HepG2 (cell line): ENCODE measurements around the gene BCL2L2. TPM values are rescaled to one million over a fixed set of nuclear protein-coding genes. Genes with fewer than 3 reads are reported as not detected.

Source experiments
- ADNP ChIP-seq: sonication (generic); formaldehyde crosslinking; IDR thresholded peaks from 2 replicates; pipeline ENCODE4 v1.4.0; 2020; ENCODE audit warnings: missing genetic modification reagents
- CHD4 ChIP-seq: fragments of 200-600 bp; sonication (generic); IDR thresholded peaks from 2 replicates; pipeline ENCODE4 v1.7.0; 2017; ENCODE audit warnings: mild to moderate bottlenecking, low read length, borderline replicate concordance
- HNF4G ChIP-seq, 2 experiments: sonication (generic) in 1 of 2; formaldehyde crosslinking in 1 of 2; IDR thresholded peaks; 2 replicates each; pipeline versions ENCODE4 v1.4.0 to v1.6.1; 2011 to 2020; ENCODE audit warnings: borderline replicate concordance in 2 of 2, low read depth in 2 of 2, mild to moderate bottlenecking in 2 of 2, low read length in 1 of 2, missing genetic modification reagents in 1 of 2, moderate library complexity in 1 of 2
- NCOA2 ChIP-seq: sonication (generic); formaldehyde crosslinking; IDR thresholded peaks from 2 replicates; pipeline ENCODE4 v1.8.0; 2022; ENCODE audit warnings: inconsistent platforms
- NR2C2 ChIP-seq: sonication (generic); formaldehyde crosslinking; IDR thresholded peaks from 2 replicates; pipeline ENCODE4 v1.4.0; 2020; ENCODE audit warnings: missing genetic modification reagents, mild to moderate bottlenecking, moderate library complexity, borderline replicate concordance
- PHF5A ChIP-seq: IDR thresholded peaks from one replicate; pipeline ENCODE4 v1.6.1; 2018; ENCODE audit warnings: low read depth, missing genetic modification reagents; ENCODE audit not compliant: unreplicated experiment
- SRSF1 ChIP-seq: fragments of 200-400 bp; formaldehyde crosslinking; optimal IDR thresholded peaks from 2 replicates; pipeline ENCODE3; 2017; ENCODE audit warnings: mild to moderate bottlenecking, low read depth, low read length, moderate library complexity
- TOE1 ChIP-seq: sonication (generic); formaldehyde crosslinking; IDR thresholded peaks from 2 replicates; pipeline ENCODE4 v1.4.0; 2020; ENCODE audit warnings: mild to moderate bottlenecking, missing genetic modification reagents
- ZNF30 ChIP-seq: sonication (generic); formaldehyde crosslinking; IDR thresholded peaks from 2 replicates; pipeline ENCODE4 v1.5.0; 2020; ENCODE audit warnings: mild to moderate bottlenecking, missing genetic modification reagents
- ZNF546 ChIP-seq: sonication (generic); formaldehyde crosslinking; conservative IDR thresholded peaks from 2 replicates; pipeline ENCODE4 v1.8.1; 2023; ENCODE audit warnings: mild to moderate bottlenecking, missing genetic modification reagents
- ZNF7 ChIP-seq: IDR thresholded peaks from 2 replicates; pipeline ENCODE4 v1.6.1; 2016; ENCODE audit warnings: missing biosample characterization, missing genetic modification reagents
- polyA plus RNA-seq, 8 experiments: library from polyadenylated mRNA; depleted of rRNA in 3 of 8; stranded (reverse) in 7 of 8; unstranded in 1 of 8; fragments of >200 nt; fragmentation: Illumina TruSeq in 4 of 8; extraction: Trizol in 4 of 8; gene quantifications; 2 replicates each; pipeline versions ENCODE4 v1.2.1 to v1.2.3, GENCODE V29; 2011 to 2016; ENCODE audit warnings: low read depth in 4 of 8, missing spikeins in 1 of 8, mixed read lengths in 1 of 8; ENCODE audit not compliant: insufficient read depth in 1 of 8
- total RNA-seq, 5 experiments: library from RNA; depleted of rRNA; stranded (reverse); fragments of >200 nt; fragmentation: Illumina TruSeq; extraction: Trizol; gene quantifications; 2 replicates each; pipeline ENCODE4 v1.2.3, GENCODE V29; 2016; ENCODE audit warnings: low read depth in 1 of 5
- TF ChIP-seq, protein P1 (sequence below): sonication (generic); formaldehyde crosslinking; IDR thresholded peaks from 2 replicates; pipeline ENCODE4 v1.8.1; 2023; ENCODE audit warnings: missing genetic modification reagents, mild to moderate bottlenecking, borderline replicate concordance
- TF ChIP-seq, protein P2 (sequence below): sonication (generic); formaldehyde crosslinking; IDR thresholded peaks from 2 replicates; pipeline ENCODE4 v1.4.0; 2020; ENCODE audit warnings: missing genetic modification reagents, borderline replicate concordance
- TF ChIP-seq, protein P3 (sequence below): sonication (generic); formaldehyde crosslinking; IDR thresholded peaks from 2 replicates; pipeline ENCODE4 v1.8.0; 2022; ENCODE audit warnings: mild to moderate bottlenecking, missing genetic modification reagents, borderline replicate concordance
- TF ChIP-seq, protein P4 (sequence below): sonication (generic); formaldehyde crosslinking; IDR thresholded peaks from 2 replicates; pipeline ENCODE4 v1.5.0; 2020; ENCODE audit warnings: mild to moderate bottlenecking, missing genetic modification reagents, borderline replicate concordance
- TF ChIP-seq, protein P5 (sequence below): sonication (generic); formaldehyde crosslinking; IDR thresholded peaks from 2 replicates; pipeline ENCODE4 v1.4.0; 2020; ENCODE audit warnings: missing genetic modification reagents

Gene BCL2L2
- total and polyA plus RNA-seq, 2 of the 13 experiments (the other 11 are each of a cell fraction or from before 2014, with no cell fraction given): 28.1 to 49.8 TPM

DNA sequence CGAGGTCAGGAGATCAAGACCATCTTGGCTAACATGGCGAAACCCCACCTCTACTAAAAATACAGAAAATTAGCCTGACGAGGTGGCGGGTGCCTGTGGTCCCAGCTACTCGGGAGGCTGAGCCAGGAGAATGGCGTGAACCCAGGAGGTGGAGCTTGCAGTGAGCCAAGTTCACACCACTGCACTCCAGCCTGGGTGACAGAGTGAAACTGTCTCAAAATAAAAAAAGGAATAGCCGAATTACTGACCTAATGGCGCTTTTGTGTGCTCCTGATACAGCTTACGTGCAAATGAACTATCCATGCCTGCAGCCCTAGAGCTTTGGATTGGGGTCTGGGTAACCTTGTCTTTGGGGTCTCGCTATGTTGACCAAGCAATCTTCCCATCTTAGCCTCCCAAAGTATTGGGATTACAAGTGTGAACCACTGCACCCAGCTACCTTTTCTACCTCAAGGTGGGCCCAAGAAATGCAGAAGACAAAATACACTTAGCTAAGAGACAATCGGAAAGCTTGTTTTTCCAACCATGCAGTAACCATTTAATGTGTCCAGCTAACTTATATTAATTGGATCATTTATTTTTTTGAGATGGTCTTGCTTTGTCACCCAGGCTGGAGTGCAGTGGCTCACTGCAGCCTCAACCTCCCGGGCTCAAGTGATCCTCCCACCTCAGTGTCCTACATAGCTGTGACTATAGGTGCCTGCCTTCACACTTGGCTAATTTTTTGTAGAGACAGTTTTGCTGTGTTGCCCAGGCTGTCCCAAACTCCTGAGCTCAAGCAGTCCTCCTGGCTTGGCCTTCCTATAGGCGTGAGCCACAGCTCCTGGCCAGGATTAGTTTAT is 20.1 kb downstream of the BCL2L2 start (continued):
- TF ChIP-seq, protein P1, sequence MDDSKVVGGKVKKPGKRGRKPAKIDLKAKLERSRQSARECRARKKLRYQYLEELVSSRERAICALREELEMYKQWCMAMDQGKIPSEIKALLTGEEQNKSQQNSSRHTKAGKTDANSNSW (CRISPR knock-in tag): no peak
- TF ChIP-seq ADNP (CRISPR knock-in tag): no peak
- peak; percentile 15; the same call in 1 of the 2 replicates for TF ChIP-seq NCOA2
- peak; percentile 42 for TF ChIP-seq PHF5A (CRISPR knock-in tag)
- TF ChIP-seq, protein P2, sequence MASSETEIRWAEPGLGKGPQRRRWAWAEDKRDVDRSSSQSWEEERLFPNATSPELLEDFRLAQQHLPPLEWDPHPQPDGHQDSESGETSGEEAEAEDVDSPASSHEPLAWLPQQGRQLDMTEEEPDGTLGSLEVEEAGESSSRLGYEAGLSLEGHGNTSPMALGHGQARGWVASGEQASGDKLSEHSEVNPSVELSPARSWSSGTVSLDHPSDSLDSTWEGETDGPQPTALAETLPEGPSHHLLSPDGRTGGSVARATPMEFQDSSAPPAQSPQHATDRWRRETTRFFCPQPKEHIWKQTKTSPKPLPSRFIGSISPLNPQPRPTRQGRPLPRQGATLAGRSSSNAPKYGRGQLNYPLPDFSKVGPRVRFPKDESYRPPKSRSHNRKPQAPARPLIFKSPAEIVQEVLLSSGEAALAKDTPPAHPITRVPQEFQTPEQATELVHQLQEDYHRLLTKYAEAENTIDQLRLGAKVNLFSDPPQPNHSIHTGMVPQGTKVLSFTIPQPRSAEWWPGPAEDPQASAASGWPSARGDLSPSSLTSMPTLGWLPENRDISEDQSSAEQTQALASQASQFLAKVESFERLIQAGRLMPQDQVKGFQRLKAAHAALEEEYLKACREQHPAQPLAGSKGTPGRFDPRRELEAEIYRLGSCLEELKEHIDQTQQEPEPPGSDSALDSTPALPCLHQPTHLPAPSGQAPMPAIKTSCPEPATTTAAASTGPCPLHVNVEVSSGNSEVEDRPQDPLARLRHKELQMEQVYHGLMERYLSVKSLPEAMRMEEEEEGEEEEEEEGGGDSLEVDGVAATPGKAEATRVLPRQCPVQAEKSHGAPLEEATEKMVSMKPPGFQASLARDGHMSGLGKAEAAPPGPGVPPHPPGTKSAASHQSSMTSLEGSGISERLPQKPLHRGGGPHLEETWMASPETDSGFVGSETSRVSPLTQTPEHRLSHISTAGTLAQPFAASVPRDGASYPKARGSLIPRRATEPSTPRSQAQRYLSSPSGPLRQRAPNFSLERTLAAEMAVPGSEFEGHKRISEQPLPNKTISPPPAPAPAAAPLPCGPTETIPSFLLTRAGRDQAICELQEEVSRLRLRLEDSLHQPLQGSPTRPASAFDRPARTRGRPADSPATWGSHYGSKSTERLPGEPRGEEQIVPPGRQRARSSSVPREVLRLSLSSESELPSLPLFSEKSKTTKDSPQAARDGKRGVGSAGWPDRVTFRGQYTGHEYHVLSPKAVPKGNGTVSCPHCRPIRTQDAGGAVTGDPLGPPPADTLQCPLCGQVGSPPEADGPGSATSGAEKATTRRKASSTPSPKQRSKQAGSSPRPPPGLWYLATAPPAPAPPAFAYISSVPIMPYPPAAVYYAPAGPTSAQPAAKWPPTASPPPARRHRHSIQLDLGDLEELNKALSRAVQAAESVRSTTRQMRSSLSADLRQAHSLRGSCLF (CRISPR knock-in tag): no peak
- no peak for TF ChIP-seq ZNF546 (CRISPR knock-in tag)
- TF ChIP-seq, protein P3, sequence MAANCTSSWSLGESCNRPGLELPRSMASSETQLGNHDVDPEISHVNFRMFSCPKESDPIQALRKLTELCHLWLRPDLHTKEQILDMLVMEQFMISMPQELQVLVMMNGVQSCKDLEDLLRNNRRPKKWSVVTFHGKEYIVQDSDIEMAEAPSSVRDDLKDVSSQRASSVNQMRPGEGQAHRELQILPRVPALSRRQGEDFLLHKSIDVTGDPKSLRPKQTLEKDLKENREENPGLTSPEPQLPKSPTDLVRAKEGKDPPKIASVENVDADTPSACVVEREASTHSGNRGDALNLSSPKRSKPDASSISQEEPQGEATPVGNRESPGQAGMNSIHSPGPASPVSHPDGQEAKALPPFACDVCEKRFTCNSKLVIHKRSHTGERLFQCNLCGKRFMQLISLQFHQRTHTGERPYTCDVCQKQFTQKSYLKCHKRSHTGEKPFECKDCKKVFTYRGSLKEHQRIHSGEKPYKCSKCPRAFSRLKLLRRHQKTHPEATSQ: no peak
- no peak; the same call in 1 of the 2 replicates for TF ChIP-seq HNF4G (IDR thresholded peaks at IDR 0.05; ENCODE audit: borderline replicate concordance, low read depth, low read length)
- TF ChIP-seq HNF4G (CRISPR knock-in tag; IDR thresholded peaks at IDR 0.05; ENCODE audit: borderline replicate concordance, low read depth): no peak
- TF ChIP-seq, protein P4, sequence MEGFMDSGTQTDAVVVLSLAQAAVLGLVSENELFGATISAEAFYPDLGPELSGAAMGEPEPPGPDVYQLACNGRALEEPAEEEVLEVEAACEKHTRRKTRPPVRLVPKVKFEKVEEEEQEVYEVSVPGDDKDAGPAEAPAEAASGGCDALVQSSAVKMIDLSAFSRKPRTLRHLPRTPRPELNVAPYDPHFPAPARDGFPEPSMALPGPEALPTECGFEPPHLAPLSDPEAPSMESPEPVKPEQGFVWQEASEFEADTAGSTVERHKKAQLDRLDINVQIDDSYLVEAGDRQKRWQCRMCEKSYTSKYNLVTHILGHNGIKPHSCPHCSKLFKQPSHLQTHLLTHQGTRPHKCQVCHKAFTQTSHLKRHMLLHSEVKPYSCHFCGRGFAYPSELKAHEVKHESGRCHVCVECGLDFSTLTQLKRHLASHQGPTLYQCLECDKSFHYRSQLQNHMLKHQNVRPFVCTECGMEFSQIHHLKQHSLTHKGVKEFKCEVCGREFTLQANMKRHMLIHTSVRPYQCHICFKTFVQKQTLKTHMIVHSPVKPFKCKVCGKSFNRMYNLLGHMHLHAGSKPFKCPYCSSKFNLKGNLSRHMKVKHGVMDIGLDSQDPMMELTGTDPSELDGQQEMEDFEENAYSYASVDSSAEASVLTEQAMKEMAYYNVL: no peak
- TF ChIP-seq SRSF1: no peak
- TF ChIP-seq, protein P5, sequence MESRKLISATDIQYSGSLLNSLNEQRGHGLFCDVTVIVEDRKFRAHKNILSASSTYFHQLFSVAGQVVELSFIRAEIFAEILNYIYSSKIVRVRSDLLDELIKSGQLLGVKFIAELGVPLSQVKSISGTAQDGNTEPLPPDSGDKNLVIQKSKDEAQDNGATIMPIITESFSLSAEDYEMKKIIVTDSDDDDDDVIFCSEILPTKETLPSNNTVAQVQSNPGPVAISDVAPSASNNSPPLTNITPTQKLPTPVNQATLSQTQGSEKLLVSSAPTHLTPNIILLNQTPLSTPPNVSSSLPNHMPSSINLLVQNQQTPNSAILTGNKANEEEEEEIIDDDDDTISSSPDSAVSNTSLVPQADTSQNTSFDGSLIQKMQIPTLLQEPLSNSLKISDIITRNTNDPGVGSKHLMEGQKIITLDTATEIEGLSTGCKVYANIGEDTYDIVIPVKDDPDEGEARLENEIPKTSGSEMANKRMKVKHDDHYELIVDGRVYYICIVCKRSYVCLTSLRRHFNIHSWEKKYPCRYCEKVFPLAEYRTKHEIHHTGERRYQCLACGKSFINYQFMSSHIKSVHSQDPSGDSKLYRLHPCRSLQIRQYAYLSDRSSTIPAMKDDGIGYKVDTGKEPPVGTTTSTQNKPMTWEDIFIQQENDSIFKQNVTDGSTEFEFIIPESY (CRISPR knock-in tag): 0 out of 2 replicates have a peak, but pooled peaks have one; percentile 35
- TF ChIP-seq ZNF7 (CRISPR knock-in tag): no peak
- TF ChIP-seq ZNF30 (CRISPR knock-in tag): no peak
- no peak for TF ChIP-seq NR2C2 (CRISPR knock-in tag)
- no peak for TF ChIP-seq TOE1 (CRISPR knock-in tag)
- no peak for TF ChIP-seq CHD4
